IMR-90 (cell line): Measurements from ENCODE around the gene ROR2. TPM values are rescaled to one million over a fixed set of nuclear protein-coding genes. Genes with fewer than 3 reads are reported as not detected.

Source experiments
- ATAC-seq: fragments of 200-7000 bp; cut with Tn5 transposase; 2 replicates; pipeline ENCODE4 v1.9.1; 2020; ENCODE audit warnings: low read depth, mild to moderate bottlenecking, moderate library complexity
- BruUV-seq: library from RNA; stranded (reverse); fragments of 400-500 nt; replicated peaks from 2 replicates; lab custom pipeline; 2021; lab: Mats Ljungman, UMichigan
- CTCF ChIA-PET: fragments of 300-600 bp; formaldehyde crosslinking; extraction: SDS; loops from one replicate; lab custom pipeline; 2021; ENCODE audit warnings: antibody characterized with exemption; lab: Yijun Ruan, JAX
- POLR2A ChIA-PET: fragments of 300-600 bp; sonication (Branson Sonifier 250); formaldehyde crosslinking; loops from one replicate; lab custom pipeline; 2022; ENCODE audit warnings: antibody characterized with exemption; ENCODE audit not compliant: unreplicated experiment; lab: Charles Lee
- DNase-seq: peaks from one replicate; pipeline ENCODE4 v3.0.0; 2013
- H2AFZ ChIP-seq: replicated peaks from 2 replicates; pipeline ENCODE3; 2013; ENCODE audit warnings: low read length, mild to moderate bottlenecking; ENCODE audit not compliant: poor library complexity
- H2AK5ac ChIP-seq: 2 replicates; pipeline ENCODE4 v1.6.1; 2013; ENCODE audit warnings: low read depth, low read length, inconsistent platforms
- H2AK9ac ChIP-seq: replicated peaks from 2 replicates; pipeline ENCODE3; 2013; ENCODE audit warnings: mild to moderate bottlenecking, low read depth, low read length, moderate library complexity; ENCODE audit not compliant: poor library complexity
- H2BK120ac ChIP-seq: 2 replicates; pipeline ENCODE4 v1.6.1; 2013; ENCODE audit warnings: low read depth, low read length, inconsistent platforms
- H2BK15ac ChIP-seq: 3 replicates; pipeline ENCODE4 v1.6.1; 2013; ENCODE audit warnings: low read depth, low read length, inconsistent platforms
- H2BK20ac ChIP-seq: 2 replicates; pipeline ENCODE4 v1.6.1; 2013; ENCODE audit warnings: low read depth, mild to moderate bottlenecking, inconsistent platforms, low read length, moderate library complexity
- H2BK5ac ChIP-seq: 2 replicates; pipeline ENCODE4 v1.6.1; 2013; ENCODE audit warnings: mild to moderate bottlenecking, low read depth, low read length, inconsistent platforms; ENCODE audit not compliant: poor library complexity, severe bottlenecking
- H3K14ac ChIP-seq: replicated peaks from 2 replicates; pipeline ENCODE4 v1.6.1; 2013; ENCODE audit warnings: low read depth, low read length, inconsistent platforms
- H3K18ac ChIP-seq: 2 replicates; pipeline ENCODE4 v1.6.1; 2013; ENCODE audit warnings: low read depth, low read length, control low read depth
- H3K23ac ChIP-seq: 2 replicates; pipeline ENCODE4 v1.6.1; 2013; ENCODE audit warnings: low read depth, low read length, inconsistent platforms
- H3K27ac ChIP-seq: 2 replicates; pipeline ENCODE4 v1.5.1; 2013; ENCODE audit warnings: mild to moderate bottlenecking, control low read depth, low read length; ENCODE audit not compliant: insufficient read depth
- H3K27me3 ChIP-seq: 2 replicates; pipeline ENCODE4 v1.6.1; 2013; ENCODE audit warnings: low read length; ENCODE audit not compliant: control insufficient read depth, insufficient read depth
- H3K36me3 ChIP-seq: 2 replicates; pipeline ENCODE4 v1.6.1; 2013; ENCODE audit warnings: low read length, mixed read lengths; ENCODE audit not compliant: control insufficient read depth, insufficient read depth
- H3K4ac ChIP-seq: 2 replicates; pipeline ENCODE4 v1.6.1; 2013; ENCODE audit warnings: low read depth, low read length, inconsistent platforms
- H3K4me1 ChIP-seq: 2 replicates; pipeline ENCODE4 v1.6.1; 2013; ENCODE audit warnings: low read length, mixed read lengths; ENCODE audit not compliant: control insufficient read depth, insufficient read depth
- H3K4me2 ChIP-seq: 2 replicates; pipeline ENCODE4 v1.6.1; 2013; ENCODE audit warnings: low read depth, mild to moderate bottlenecking, control low read depth, low read length, moderate library complexity
- H3K4me3 ChIP-seq: 2 replicates; pipeline ENCODE4 v1.5.1; 2013; ENCODE audit warnings: low read depth, mild to moderate bottlenecking, control low read depth, low read length, moderate library complexity; ENCODE audit not compliant: insufficient read depth
- H3K56ac ChIP-seq: 2 replicates; pipeline ENCODE4 v1.6.1; 2013; ENCODE audit warnings: low read length, inconsistent platforms; ENCODE audit not compliant: insufficient read depth; ENCODE audit errors: extremely low read depth
- H3K79me1 ChIP-seq, 2 experiments: 2 replicates each; pipeline ENCODE4 v1.6.1; 2013; ENCODE audit warnings: low read length in 2 of 2, inconsistent platforms in 1 of 2, low read depth in 1 of 2
- H3K9ac ChIP-seq: 2 replicates; pipeline ENCODE4 v1.6.1; 2013; ENCODE audit warnings: low read depth, low read length, control low read depth
- H3K9me1 ChIP-seq: 2 replicates; pipeline ENCODE4 v1.6.1; 2013; ENCODE audit warnings: low read length, inconsistent platforms; ENCODE audit not compliant: insufficient read depth
- H3K9me3 ChIP-seq: 2 replicates; pipeline ENCODE4 v1.6.1; 2013; ENCODE audit warnings: low read length; ENCODE audit not compliant: control insufficient read depth, insufficient read depth
- H4K20me1 ChIP-seq: 2 replicates; pipeline ENCODE4 v1.6.1; 2013; ENCODE audit warnings: low read length, inconsistent platforms; ENCODE audit not compliant: insufficient read depth
- H4K5ac ChIP-seq: 2 replicates; pipeline ENCODE4 v1.6.1; 2013; ENCODE audit warnings: mild to moderate bottlenecking, low read depth, low read length, control low read depth
- H4K8ac ChIP-seq, 2 experiments: 2 replicates each; pipeline ENCODE4 v1.6.1; 2013; ENCODE audit warnings: low read depth in 2 of 2, low read length in 2 of 2, control low read depth in 1 of 2, inconsistent platforms in 1 of 2
- H4K91ac ChIP-seq: 2 replicates; pipeline ENCODE4 v1.6.1; 2013; ENCODE audit warnings: low read depth, low read length, inconsistent platforms; ENCODE audit not compliant: insufficient read depth
- BHLHE40 ChIP-seq: fragments of 150-350 bp; IDR thresholded peaks from 2 replicates; pipeline ENCODE4 v1.6.1; 2016; ENCODE audit warnings: mild to moderate bottlenecking, low read depth, low read length
- CEBPB ChIP-seq: IDR thresholded peaks from 2 replicates; pipeline ENCODE4 v1.6.1; 2012; ENCODE audit warnings: low read depth, low read length, improper control_type of control experiment
- CHD1 ChIP-seq: IDR thresholded peaks from 2 replicates; pipeline ENCODE4 v1.6.1; 2012; ENCODE audit warnings: low read depth, low read length, improper control_type of control experiment
- CTCF ChIP-seq: conservative IDR thresholded peaks from 2 replicates; pipeline ENCODE4 v1.5.1; 2012; ENCODE audit warnings: mild to moderate bottlenecking, low read depth, low read length, improper control_type of control experiment
- FOS ChIP-seq: fragments of 150-350 bp; IDR thresholded peaks from 2 replicates; pipeline ENCODE4 v1.6.1; 2016; ENCODE audit warnings: low read depth, low read length
- MAFK ChIP-seq: IDR thresholded peaks from 2 replicates; pipeline ENCODE4 v1.6.1; 2012; ENCODE audit warnings: low read depth, low read length, improper control_type of control experiment
- MAZ ChIP-seq: IDR thresholded peaks from 2 replicates; pipeline ENCODE4 v1.6.1; 2012; ENCODE audit warnings: low read depth, mild to moderate bottlenecking, low read length, improper control_type of control experiment, moderate library complexity, borderline replicate concordance
- MXI1 ChIP-seq: IDR thresholded peaks from 2 replicates; pipeline ENCODE4 v1.6.1; 2012; ENCODE audit warnings: low read depth, mild to moderate bottlenecking, low read length, moderate library complexity, borderline replicate concordance
- NFE2L2 ChIP-seq: fragments of 150-350 bp; IDR thresholded peaks from 2 replicates; pipeline ENCODE4 v1.6.1; 2016; ENCODE audit warnings: low read depth, mild to moderate bottlenecking, low read length
- POLR2A ChIP-seq: IDR thresholded peaks from 2 replicates; pipeline ENCODE4 v1.6.1; 2012; ENCODE audit warnings: mild to moderate bottlenecking, low read depth, low read length
- RAD21 ChIP-seq: IDR thresholded peaks from 2 replicates; pipeline ENCODE4 v1.6.1; 2012; ENCODE audit warnings: low read length, improper control_type of control experiment
- RCOR1 ChIP-seq: IDR thresholded peaks from 2 replicates; pipeline ENCODE4 v1.6.1; 2012; ENCODE audit warnings: mild to moderate bottlenecking, low read length, improper control_type of control experiment; ENCODE audit not compliant: insufficient replicate concordance
- RFX5 ChIP-seq: IDR thresholded peaks from 2 replicates; pipeline ENCODE4 v1.8.0; 2012; ENCODE audit warnings: low read depth, mild to moderate bottlenecking, low read length, moderate library complexity
- SMC3 ChIP-seq: fragments of 150-350 bp; IDR thresholded peaks from 2 replicates; pipeline ENCODE4 v1.6.1; 2016; ENCODE audit warnings: low read depth, mild to moderate bottlenecking, antibody characterized with exemption, low read length, moderate library complexity
- WGBS, 2 experiments: methylation state at CpG; one replicate each; pipeline versions ENCODE4 v1.1.5 to v1.1.7; 2013; ENCODE audit warnings: missing lambda C conversion rate in 2 of 2; ENCODE audit not compliant: insufficient read length in 1 of 2; ENCODE audit errors: extremely low coverage in 2 of 2; 5-methylcytosine and 5-hydroxymethylcytosine counted together
- dilution Hi-C: fragments of 300-500 bp; cut with HindIII; formaldehyde crosslinking; loops from one replicate; pipeline ENCODE4 v1.14.3; 2018; ENCODE audit warnings: low sequenced_read_pairs; ENCODE audit not compliant: unreplicated experiment
- in situ Hi-C: fragments of 300-500 bp; cut with MboI; formaldehyde crosslinking; loops from 3 replicates; pipeline ENCODE4 v1.14.3; 2019; ENCODE audit warnings: low sequenced_read_pairs, inconsistent platforms, mixed read lengths
- intact Hi-C: fragments of 100-400 bp; cut with micrococcal nuclease; formaldehyde crosslinking; loops from 2 replicates; pipeline ENCODE4 v1.10.0; 2022
- polyA plus RNA-seq, 3 experiments: library from polyadenylated mRNA; depleted of rRNA; stranded (reverse); fragments of >200 nt; gene quantifications; 2 replicates each; pipeline ENCODE4 v1.2.3, GENCODE V29; 2012; ENCODE audit warnings: low replicate concordance in 1 of 3
- total RNA-seq: library from RNA; depleted of rRNA; stranded (reverse); fragments of >200 nt; gene quantifications from 2 replicates; pipeline ENCODE4 v1.2.3, GENCODE V29; 2012
- TF ChIP-seq, protein P1 (sequence below): fragments of 150-350 bp; IDR thresholded peaks from 2 replicates; pipeline ENCODE4 v1.6.1; 2016; ENCODE audit warnings: low read depth, mild to moderate bottlenecking, low read length, moderate library complexity, borderline replicate concordance
- TF ChIP-seq, protein P2 (sequence below): fragments of 150-350 bp; IDR thresholded peaks from 2 replicates; pipeline ENCODE4 v1.6.1; 2017; ENCODE audit warnings: mild to moderate bottlenecking, antibody characterized with exemption, low read length, low read depth

Gene ROR2
- total and polyA plus RNA-seq, 2 of the 4 experiments (the other 2 are of a cell fraction), result 2.3 to 4.8 TPM

DNA sequence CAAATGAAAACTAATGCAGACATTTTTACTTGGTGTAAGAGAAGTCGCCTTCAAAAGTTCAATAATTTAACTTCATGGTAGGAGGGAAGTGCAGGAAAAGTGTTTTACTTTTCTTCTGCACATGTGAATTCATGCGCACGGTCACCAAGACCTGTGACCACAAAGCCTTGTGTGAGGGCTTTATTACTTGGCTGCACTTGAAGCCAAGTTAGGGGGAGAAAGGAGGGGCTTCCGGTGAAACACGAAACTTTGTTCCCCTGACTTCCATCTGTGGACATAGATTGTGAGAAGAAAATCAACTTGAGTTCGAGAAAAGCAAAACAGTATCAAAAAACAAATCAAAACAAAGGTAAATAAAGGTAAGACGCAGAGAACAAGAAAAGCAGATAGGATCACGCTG is 239.9 kb downstream of the ROR2 start:
- H3K9ac ChIP-seq, result no peak overlapping the region
- H3K56ac ChIP-seq, result no peak overlapping the region
- no TSS peak for BruUV-seq
- H2BK120ac ChIP-seq, result no peak overlapping the region
- no peak overlapping the region for H3K27ac ChIP-seq
- in situ Hi-C loops (no loop called here), dilution Hi-C loops (no loop called here), intact Hi-C loops (no loop called here)
- ChIA-PET POLR2A (no interaction called here), CTCF (no interaction called here)
- DNase-seq, result no peak
- no peaks in the 10 kb centered on the region; the same call in 1 of the 2 replicates for H3K36me3 ChIP-seq
- H3K23ac ChIP-seq, result no peak overlapping the region
- H4K8ac ChIP-seq, result no peak overlapping the region
- peaks cover 16% of the 10 kb centered on the region for H3K9me3 ChIP-seq
- H2BK15ac ChIP-seq, result no peak overlapping the region
- no peak overlapping the region for H4K91ac ChIP-seq
- no peak overlapping the region for H3K4me3 ChIP-seq
- no peak overlapping the region for H3K4me2 ChIP-seq
- H2AK9ac ChIP-seq, result no peak overlapping the region
- H2AK5ac ChIP-seq, result no peak overlapping the region
- peaks cover 2% of the 10 kb centered on the region; the same call in 1 of the 2 replicates for H3K4me1 ChIP-seq
- no peaks in the 10 kb centered on the region for H4K20me1 ChIP-seq
- no peak for ATAC-seq
- no peak overlapping the region for H3K14ac ChIP-seq
- H3K9me1 ChIP-seq, result peaks cover 15% of the 10 kb centered on the region
- no peak overlapping the region for H2BK5ac ChIP-seq
- no peak overlapping the region for H3K18ac ChIP-seq
- TF ChIP-seq, protein P1, sequence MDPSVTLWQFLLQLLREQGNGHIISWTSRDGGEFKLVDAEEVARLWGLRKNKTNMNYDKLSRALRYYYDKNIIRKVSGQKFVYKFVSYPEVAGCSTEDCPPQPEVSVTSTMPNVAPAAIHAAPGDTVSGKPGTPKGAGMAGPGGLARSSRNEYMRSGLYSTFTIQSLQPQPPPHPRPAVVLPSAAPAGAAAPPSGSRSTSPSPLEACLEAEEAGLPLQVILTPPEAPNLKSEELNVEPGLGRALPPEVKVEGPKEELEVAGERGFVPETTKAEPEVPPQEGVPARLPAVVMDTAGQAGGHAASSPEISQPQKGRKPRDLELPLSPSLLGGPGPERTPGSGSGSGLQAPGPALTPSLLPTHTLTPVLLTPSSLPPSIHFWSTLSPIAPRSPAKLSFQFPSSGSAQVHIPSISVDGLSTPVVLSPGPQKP, result no peak
- TF ChIP-seq FOS (no peak), CEBPB (no peak), MXI1 (no peak), BHLHE40 (no peak), CHD1 (no peak), RAD21 (no peak), RCOR1 (no peak), SMC3 (no peak), MAFK (no peak), NFE2L2 (no peak), RFX5 (no peak), POLR2A (no peak), MAZ (no peak), CTCF (no peak)
- TF ChIP-seq, protein P2, sequence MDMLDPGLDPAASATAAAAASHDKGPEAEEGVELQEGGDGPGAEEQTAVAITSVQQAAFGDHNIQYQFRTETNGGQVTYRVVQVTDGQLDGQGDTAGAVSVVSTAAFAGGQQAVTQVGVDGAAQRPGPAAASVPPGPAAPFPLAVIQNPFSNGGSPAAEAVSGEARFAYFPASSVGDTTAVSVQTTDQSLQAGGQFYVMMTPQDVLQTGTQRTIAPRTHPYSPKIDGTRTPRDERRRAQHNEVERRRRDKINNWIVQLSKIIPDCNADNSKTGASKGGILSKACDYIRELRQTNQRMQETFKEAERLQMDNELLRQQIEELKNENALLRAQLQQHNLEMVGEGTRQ, result no peak
- H2AFZ ChIP-seq, result no peak overlapping the region
- H3K27me3 ChIP-seq, result no peaks in the 10 kb centered on the region
- WGBS, 2 experiments, result no CpG with 5 or more reads among the region's 8 CpGs
- H2BK20ac ChIP-seq, result no peak overlapping the region
- no peak overlapping the region for H4K5ac ChIP-seq
- no peak overlapping the region for H3K4ac ChIP-seq
- H3K79me1 ChIP-seq, result no peaks in the 10 kb centered on the region
